ENCODE results near the gene PARD3B. TPM values are rescaled to one million over a fixed set of nuclear protein-coding genes. Genes with fewer than 3 reads are reported as not detected.

PARD3B gene
- total and polyA plus RNA-seq, 4 donors = 6.8 to 50.9 (median 22.5) TPM

DNA sequence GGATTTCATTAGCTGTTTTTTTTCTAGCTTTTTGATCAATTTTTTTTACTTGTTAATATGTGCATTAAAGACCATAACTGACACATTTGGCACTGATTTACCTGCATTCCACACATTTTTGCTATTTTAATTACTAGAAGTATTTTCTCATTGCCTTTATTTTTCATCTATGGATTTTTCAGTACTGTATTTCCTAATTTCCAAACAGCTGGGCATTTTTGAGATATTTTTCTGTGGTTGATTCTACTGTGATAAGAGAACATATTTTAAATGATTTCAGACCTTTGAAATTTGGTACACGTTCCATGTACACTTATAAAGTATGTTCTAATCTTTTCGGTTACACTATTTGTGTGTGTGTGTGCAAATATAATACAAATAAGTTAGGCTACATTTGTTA, 135.3 kb downstream of the PARD3B start:
- H3K4me1 ChIP-seq (ENCODE audit: control insufficient read depth in 1 of 2, insufficient read depth in 2 of 2, low read length in 2 of 2) = peaks cover 0 to 2% of the 10 kb centered on the region in 2 donors
- 23 to 31% methylated on average over 2 of the region's 2 CpGs for WGBS, 2 donors
- no peaks in the 10 kb centered on the region for H3K36me3 ChIP-seq (ENCODE audit: control insufficient read depth in 1 of 2, insufficient read depth in 2 of 2, low read length in 1 of 2)
- intact Hi-C loops (cut with DNase I) = no loop called here
- no peak for ATAC-seq (ENCODE audit: low FRiP score)
- no peak for DNase-seq
- no peaks in the 10 kb centered on the region for H3K27me3 ChIP-seq (ENCODE audit: control insufficient read depth in 1 of 2, insufficient read depth in 2 of 2, low read length in 1 of 2)
- H3K4me3 ChIP-seq (ENCODE audit: low read length in 2 of 2) = no peak overlapping the region
- H3K27ac ChIP-seq (ENCODE audit: low read depth in 1 of 2, low read length in 2 of 2) = no peak overlapping the region
- H3K9me3 ChIP-seq (ENCODE audit: control insufficient read depth, low read length) = no peaks in the 10 kb centered on the region

DNA sequence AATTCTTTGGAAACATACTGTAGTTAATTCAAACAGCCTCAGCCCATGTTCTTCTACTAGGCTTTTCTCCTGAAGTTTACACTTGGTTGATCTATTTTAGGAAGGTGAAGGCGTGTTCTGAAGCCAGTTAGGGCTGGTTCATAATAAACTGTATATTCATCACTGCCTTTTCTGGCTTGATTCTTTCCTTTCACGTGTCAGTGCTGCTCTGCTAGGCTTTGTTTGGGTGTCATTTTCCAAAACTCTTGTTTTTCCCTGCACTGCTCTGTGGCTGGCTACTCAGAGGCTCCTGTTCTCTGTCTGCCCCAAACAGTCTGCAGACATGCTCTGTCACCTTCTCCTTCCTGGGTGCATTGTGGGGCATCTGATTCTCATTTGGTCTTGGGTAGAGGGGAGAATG, 136.1 kb downstream of the PARD3B start:
- Histone ChIP-seq H3K27ac (ENCODE audit: low read depth in 1 of 2, low read length in 2 of 2) (no peak overlapping the region), H3K4me1 (ENCODE audit: control insufficient read depth in 1 of 2, insufficient read depth in 2 of 2, low read length in 2 of 2) (peaks cover 0 to 2% of the 10 kb centered on the region in 2 donors), H3K4me3 (ENCODE audit: low read length in 2 of 2) (no peak overlapping the region), H3K36me3 (ENCODE audit: control insufficient read depth in 1 of 2, insufficient read depth in 2 of 2, low read length in 1 of 2) (no peaks in the 10 kb centered on the region), H3K27me3 (ENCODE audit: control insufficient read depth in 1 of 2, insufficient read depth in 2 of 2, low read length in 1 of 2) (no peaks in the 10 kb centered on the region), H3K9me3 (ENCODE audit: control insufficient read depth, low read length) (no peaks in the 10 kb centered on the region)
- 2 to 3% methylated on average over 2 of the region's 2 CpGs for WGBS, 2 donors
- intact Hi-C loops (cut with DNase I) = no loop called here
- ATAC-seq (ENCODE audit: low FRiP score) = peak; percentile 57
- DNase-seq = no peak

DNA sequence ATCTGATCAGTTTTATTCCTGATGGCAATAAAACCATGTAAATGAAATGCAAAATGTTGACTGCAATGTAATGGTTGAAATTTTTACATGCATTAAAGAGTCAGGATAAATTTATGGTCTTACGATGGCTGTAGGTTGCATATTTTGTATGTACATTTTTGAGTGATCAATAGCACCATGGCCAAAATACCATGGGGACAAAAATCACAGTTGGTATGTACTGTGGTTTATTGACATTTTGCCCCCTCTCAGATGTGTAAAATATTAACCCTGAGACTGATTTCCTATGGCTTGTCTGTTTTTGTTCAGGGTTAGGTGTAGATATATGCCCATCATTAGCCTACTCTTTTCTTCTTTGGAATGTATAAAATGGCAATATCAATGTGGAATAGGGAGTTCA, 138.1 kb downstream of the PARD3B start:
- ATAC-seq (ENCODE audit: low FRiP score) = no peak
- H3K36me3 ChIP-seq (ENCODE audit: control insufficient read depth in 1 of 2, insufficient read depth in 2 of 2, low read length in 1 of 2) = no peaks in the 10 kb centered on the region
- H3K9me3 ChIP-seq (ENCODE audit: control insufficient read depth, low read length) = no peaks in the 10 kb centered on the region
- no peak overlapping the region for H3K4me3 ChIP-seq (ENCODE audit: low read length in 2 of 2)
- H3K4me1 ChIP-seq (ENCODE audit: control insufficient read depth in 1 of 2, insufficient read depth in 2 of 2, low read length in 2 of 2) = peaks cover 0 to 2% of the 10 kb centered on the region in 2 donors
- no peak for DNase-seq
- no peaks in the 10 kb centered on the region for H3K27me3 ChIP-seq (ENCODE audit: control insufficient read depth in 1 of 2, insufficient read depth in 2 of 2, low read length in 1 of 2)
- WGBS, 2 donors = 97 to 98% methylated on average over 1 of the region's 1 CpG
- intact Hi-C loops (cut with DNase I) = no loop called here
- H3K27ac ChIP-seq (ENCODE audit: low read depth in 1 of 2, low read length in 2 of 2) = no peak overlapping the region

DNA sequence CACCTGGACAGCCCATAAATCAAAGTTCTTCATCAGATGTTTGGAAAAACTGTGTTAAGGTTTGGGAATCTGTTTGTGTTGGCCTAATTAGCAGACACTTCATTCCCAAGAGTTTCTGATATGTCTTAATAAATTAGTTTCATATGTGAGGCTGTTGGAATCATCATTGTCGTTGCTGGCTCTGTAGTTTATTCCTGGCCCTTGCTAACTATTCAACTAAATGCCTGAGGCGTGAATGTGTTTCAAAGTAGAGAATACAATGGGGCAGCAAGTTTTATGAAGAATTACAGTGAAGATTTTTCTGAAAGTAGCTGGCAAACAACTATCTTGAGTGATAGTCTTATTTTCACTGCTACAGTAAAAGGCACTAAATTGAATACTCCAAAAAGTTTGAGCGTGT, 141.1 kb downstream of the PARD3B start:
- Histone ChIP-seq H3K4me1 (ENCODE audit: control insufficient read depth in 1 of 2, insufficient read depth in 2 of 2, low read length in 2 of 2) (peaks cover 0 to 2% of the 10 kb centered on the region in 2 donors), H3K9me3 (ENCODE audit: control insufficient read depth, low read length) (no peaks in the 10 kb centered on the region), H3K4me3 (ENCODE audit: low read length in 2 of 2) (no peak overlapping the region), H3K27ac (ENCODE audit: low read depth in 1 of 2, low read length in 2 of 2) (no peak overlapping the region), H3K27me3 (ENCODE audit: control insufficient read depth in 1 of 2, insufficient read depth in 2 of 2, low read length in 1 of 2) (no peaks in the 10 kb centered on the region), H3K36me3 (ENCODE audit: control insufficient read depth in 1 of 2, insufficient read depth in 2 of 2, low read length in 1 of 2) (no peaks in the 10 kb centered on the region)
- no peak for ATAC-seq (ENCODE audit: low FRiP score)
- intact Hi-C loops (cut with DNase I) = no loop called here
- no peak for DNase-seq
- 88 to 89% methylated on average over 3 of the region's 3 CpGs for WGBS, 2 donors

DNA sequence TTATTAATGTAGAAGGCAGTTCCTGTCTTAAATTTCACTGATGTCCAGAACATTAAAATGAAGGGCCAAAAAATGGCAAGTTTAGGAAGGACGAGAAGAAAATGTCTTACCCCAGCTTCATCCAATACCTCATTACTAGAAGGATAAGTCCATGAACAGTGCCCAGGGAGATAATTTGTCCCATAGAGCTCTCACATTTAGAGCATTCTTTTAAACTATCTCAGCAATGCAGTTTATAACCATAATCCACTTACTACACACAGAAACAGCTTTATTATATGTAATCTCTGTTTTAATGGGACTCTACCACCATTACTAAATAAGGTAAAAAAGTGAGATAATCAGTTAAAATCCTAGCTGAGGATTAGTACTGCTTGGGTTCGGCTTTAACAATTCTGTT, 142.5 kb downstream of the PARD3B start:
- intact Hi-C loops (cut with DNase I) = no loop called here
- H3K4me1 ChIP-seq (ENCODE audit: control insufficient read depth in 1 of 2, insufficient read depth in 2 of 2, low read length in 2 of 2) = no peaks in the 10 kb centered on the region

DNA sequence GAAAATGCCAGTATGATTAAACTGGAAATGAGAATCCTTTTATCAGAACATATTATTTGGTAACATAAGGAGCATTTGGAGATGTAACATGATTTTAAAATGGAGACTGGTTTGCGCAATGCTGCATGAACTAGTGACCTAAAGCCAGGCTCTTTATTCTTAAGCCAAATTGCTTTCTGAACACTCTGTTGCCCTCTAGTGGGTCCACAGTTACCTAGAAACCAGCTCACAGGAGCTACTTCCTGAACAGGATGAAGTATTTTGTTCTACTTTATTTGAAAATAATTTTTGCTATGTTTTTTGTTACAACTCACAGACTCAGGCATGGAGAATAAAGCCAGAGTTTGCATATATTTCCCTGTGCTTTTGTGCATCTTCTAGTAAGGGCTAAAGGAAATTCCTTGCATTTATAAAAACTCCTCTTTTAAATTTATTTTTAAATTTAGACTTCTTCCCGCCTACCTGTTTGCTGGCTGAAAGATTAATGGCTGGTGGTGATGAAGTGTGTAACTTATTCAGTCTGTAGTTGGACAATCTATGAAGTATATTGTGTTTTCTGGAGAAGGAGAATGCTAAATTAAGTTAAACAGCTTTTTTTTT, 146.7 kb downstream of the PARD3B start:
- Histone ChIP-seq H3K27ac (ENCODE audit: low read depth in 1 of 2, low read length in 2 of 2) (no peak overlapping the region), H3K4me3 (ENCODE audit: low read length in 2 of 2) (no peak overlapping the region), H3K36me3 (ENCODE audit: control insufficient read depth in 1 of 2, insufficient read depth in 2 of 2, low read length in 1 of 2) (no peaks in the 10 kb centered on the region), H3K4me1 (ENCODE audit: control insufficient read depth in 1 of 2, insufficient read depth in 2 of 2, low read length in 2 of 2) (no peaks in the 10 kb centered on the region), H3K9me3 (ENCODE audit: control insufficient read depth, low read length) (no peaks in the 10 kb centered on the region), H3K27me3 (ENCODE audit: control insufficient read depth in 1 of 2, insufficient read depth in 2 of 2, low read length in 1 of 2) (no peaks in the 10 kb centered on the region)
- 13 to 19% methylated on average over 2 of the region's 2 CpGs for WGBS, 2 donors
- peak; percentile 84 for ATAC-seq (ENCODE audit: low FRiP score)
- intact Hi-C loops (cut with DNase I) = loop anchor here (5.0 to 10.0 kb wide), 4 partner anchors 365 to 667 kb away; no protein-coding TSS in a partner anchor
- DNase-seq = no peak

More for the DNA sequence above, 142.5 kb downstream of the PARD3B start:
- ATAC-seq (ENCODE audit: low FRiP score) = no peak
- 95 to 96% methylated on average over 2 of the region's 2 CpGs for WGBS, 2 donors
- Histone ChIP-seq H3K4me3 (ENCODE audit: low read length in 2 of 2) (no peak overlapping the region), H3K27me3 (ENCODE audit: control insufficient read depth in 1 of 2, insufficient read depth in 2 of 2, low read length in 1 of 2) (no peaks in the 10 kb centered on the region), H3K36me3 (ENCODE audit: control insufficient read depth in 1 of 2, insufficient read depth in 2 of 2, low read length in 1 of 2) (no peaks in the 10 kb centered on the region), H3K9me3 (ENCODE audit: control insufficient read depth, low read length) (no peaks in the 10 kb centered on the region), H3K27ac (ENCODE audit: low read depth in 1 of 2, low read length in 2 of 2) (no peak overlapping the region)
- no peak for DNase-seq

DNA sequence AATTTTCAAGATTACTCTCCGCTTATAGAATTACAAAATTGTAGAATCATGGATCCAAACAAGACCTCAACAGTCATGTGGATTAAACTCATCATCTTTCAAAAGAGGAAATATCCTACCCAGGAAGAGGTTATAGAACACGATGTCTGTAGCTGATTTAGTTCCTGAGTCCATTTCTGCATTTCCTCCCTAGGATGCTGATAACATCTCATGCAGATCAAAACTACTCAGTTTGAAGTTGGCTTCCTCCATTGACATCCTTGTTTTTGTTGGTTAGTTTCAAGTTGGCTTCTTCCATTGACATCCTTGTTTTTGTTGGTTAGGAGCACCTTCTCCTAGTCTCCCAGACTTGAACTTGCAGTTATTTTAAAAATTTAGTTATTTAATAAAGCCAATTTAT, 147.5 kb downstream of the PARD3B start:
- Histone ChIP-seq H3K4me1 (ENCODE audit: control insufficient read depth in 1 of 2, insufficient read depth in 2 of 2, low read length in 2 of 2) (no peaks in the 10 kb centered on the region), H3K9me3 (ENCODE audit: control insufficient read depth, low read length) (no peaks in the 10 kb centered on the region), H3K27me3 (ENCODE audit: control insufficient read depth in 1 of 2, insufficient read depth in 2 of 2, low read length in 1 of 2) (no peaks in the 10 kb centered on the region), H3K27ac (ENCODE audit: low read depth in 1 of 2, low read length in 2 of 2) (no peak overlapping the region), H3K4me3 (ENCODE audit: low read length in 2 of 2) (no peak overlapping the region), H3K36me3 (ENCODE audit: control insufficient read depth in 1 of 2, insufficient read depth in 2 of 2, low read length in 1 of 2) (no peaks in the 10 kb centered on the region)
- ATAC-seq (ENCODE audit: low FRiP score) = no peak
- no peak for DNase-seq
- intact Hi-C loops (cut with DNase I) = loop anchor here (5.0 to 10.0 kb wide), 4 partner anchors 365 to 668 kb away; no protein-coding TSS in a partner anchor
- 65 to 68% methylated on average over 2 of the region's 2 CpGs for WGBS, 2 donors

DNA sequence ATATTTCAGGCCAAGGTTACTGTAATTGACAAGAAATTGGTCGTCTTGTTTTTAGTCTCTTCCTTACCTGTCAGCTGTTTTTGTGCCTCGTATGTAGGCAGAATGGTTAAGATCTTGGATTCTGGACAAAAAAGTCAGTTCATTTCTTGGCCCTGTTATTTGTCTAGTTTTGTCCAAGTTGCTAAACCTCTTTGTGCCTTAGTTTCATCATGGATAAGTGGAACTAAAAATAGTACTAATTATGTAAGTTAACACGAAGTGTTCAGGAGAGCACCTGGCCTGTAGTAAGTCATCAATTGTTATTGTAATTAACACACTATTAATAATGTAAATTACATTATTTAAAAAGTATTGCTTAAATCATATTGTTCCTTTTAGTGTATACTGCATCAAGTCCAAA, 148.0 kb downstream of the PARD3B start:
- Histone ChIP-seq H3K4me1 (ENCODE audit: control insufficient read depth in 1 of 2, insufficient read depth in 2 of 2, low read length in 2 of 2) (no peaks in the 10 kb centered on the region), H3K4me3 (ENCODE audit: low read length in 2 of 2) (no peak overlapping the region), H3K27me3 (ENCODE audit: control insufficient read depth in 1 of 2, insufficient read depth in 2 of 2, low read length in 1 of 2) (no peaks in the 10 kb centered on the region), H3K9me3 (ENCODE audit: control insufficient read depth, low read length) (no peaks in the 10 kb centered on the region), H3K27ac (ENCODE audit: low read depth in 1 of 2, low read length in 2 of 2) (no peak overlapping the region), H3K36me3 (ENCODE audit: control insufficient read depth in 1 of 2, insufficient read depth in 2 of 2, low read length in 1 of 2) (no peaks in the 10 kb centered on the region)
- intact Hi-C loops (cut with DNase I) = loop anchor here (5.0 to 10.0 kb wide), 4 partner anchors 366 to 668 kb away; no protein-coding TSS in a partner anchor
- DNase-seq (no peak), ATAC-seq (ENCODE audit: low FRiP score) (no peak)
- WGBS, 2 donors = 16 to 20% methylated on average over 3 of the region's 3 CpGs

DNA sequence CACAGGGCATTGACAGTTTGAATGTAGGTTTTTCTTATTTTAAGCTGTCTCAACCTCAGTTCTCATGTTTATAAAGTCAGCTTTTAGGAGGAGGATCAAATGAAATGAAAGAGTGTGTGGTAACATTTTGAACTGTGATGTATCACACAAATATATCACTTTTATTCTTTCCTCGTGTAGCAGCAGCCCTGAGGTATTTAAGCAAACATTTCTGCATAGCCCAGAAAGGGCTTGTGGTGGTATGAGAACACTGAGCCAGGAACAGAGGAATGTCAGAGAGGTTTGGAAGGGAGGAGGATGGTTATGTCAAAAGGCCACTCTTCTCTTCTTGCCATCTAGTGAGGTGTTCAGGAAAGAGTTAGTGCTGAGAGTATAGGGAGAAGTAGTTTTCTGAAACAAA, 150.2 kb downstream of the PARD3B start:
- ATAC-seq (ENCODE audit: low FRiP score) = no peak
- Histone ChIP-seq H3K27me3 (ENCODE audit: control insufficient read depth in 1 of 2, insufficient read depth in 2 of 2, low read length in 1 of 2) (no peaks in the 10 kb centered on the region), H3K4me3 (ENCODE audit: low read length in 2 of 2) (no peak overlapping the region), H3K9me3 (ENCODE audit: control insufficient read depth, low read length) (no peaks in the 10 kb centered on the region), H3K27ac (ENCODE audit: low read depth in 1 of 2, low read length in 2 of 2) (no peak overlapping the region), H3K4me1 (ENCODE audit: control insufficient read depth in 1 of 2, insufficient read depth in 2 of 2, low read length in 2 of 2) (no peaks in the 10 kb centered on the region), H3K36me3 (ENCODE audit: control insufficient read depth in 1 of 2, insufficient read depth in 2 of 2, low read length in 1 of 2) (no peaks in the 10 kb centered on the region)
- intact Hi-C loops (cut with DNase I) = loop anchor here in 1 of 2 donors (10.0 kb wide), 2 partner anchors 421 to 671 kb away; no protein-coding TSS in a partner anchor
- WGBS, 2 donors = 3 to 10% methylated on average over 1 of the region's 1 CpG
- DNase-seq = no peak

Measured in aorta (tissue), 5 donors.